SH-SY5Y (cell line): ENCODE results near the gene ARHGEF4.

ENCODE experiments used
- GATA2 ChIP-seq: IDR thresholded peaks from 2 replicates; pipeline ENCODE4 v1.6.1; 2011; ENCODE audit warnings: mild to moderate bottlenecking, low read depth, low read length
- GATA3 ChIP-seq: IDR thresholded peaks from 2 replicates; pipeline ENCODE4 v1.6.1; 2011; ENCODE audit warnings: low read depth, mild to moderate bottlenecking, low read length, moderate library complexity

DNA sequence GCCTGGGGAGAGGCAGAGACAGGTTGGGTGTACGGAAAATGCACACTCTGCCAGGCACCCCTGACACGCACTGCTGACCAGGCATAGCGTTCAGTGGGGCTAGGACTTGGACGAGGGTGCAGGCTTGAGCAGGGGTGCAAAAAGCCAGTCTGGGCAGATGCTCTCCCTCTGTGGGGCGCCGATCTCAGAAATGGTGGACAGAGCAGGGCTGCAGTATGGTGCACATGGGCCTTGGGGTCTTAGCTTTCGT is 1.0 kb upstream of the ARHGEF4 start:
- TF ChIP-seq GATA2 (no peak), GATA3 (no peak)
